ENCODE measurements around the gene TMEM229B. TPM values are rescaled to one million over a fixed set of nuclear protein-coding genes. Genes with fewer than 3 reads are reported as not detected.
"Not testable (repeated sequence)": the region's sequence is repeated elsewhere in the genome, so short reads cannot be mapped to it uniquely, and the experiment has no call there.

Gene TMEM229B
- total RNA-seq, 1 donor = 46.3 TPM

- no peak for DNase-seq (ENCODE audit: low read depth in 2 of 3, low spot score in 2 of 3)
Observed at GRCh38 chr14:67459336-67459735, 29.2 kb downstream of the TMEM229B start.

GRCh38 chr14:67457782-67458181, 30.7 kb downstream of the TMEM229B start:
- DNase-seq (ENCODE audit: low read depth in 2 of 3, low spot score in 2 of 3) = no peak

DNA sequence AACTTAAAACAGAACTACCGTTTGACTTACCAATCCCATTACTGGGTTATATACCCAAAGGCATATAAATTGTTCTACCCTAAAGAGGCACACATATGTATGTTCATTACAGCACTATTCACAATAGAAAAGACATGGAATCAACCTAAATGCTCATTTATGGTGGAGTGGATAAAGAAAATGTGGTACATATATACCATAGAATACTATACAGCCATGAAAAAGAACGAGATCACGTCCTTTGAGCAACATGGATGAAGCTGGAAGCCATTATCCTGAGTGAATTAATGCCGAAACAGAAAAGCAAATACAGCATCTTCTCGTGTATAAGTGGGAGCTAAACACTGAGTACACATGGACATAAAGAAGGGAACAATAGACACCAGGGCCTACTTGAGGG, 31.8 kb downstream of the TMEM229B start:
- no peak for DNase-seq (ENCODE audit: low read depth in 2 of 3, low spot score in 2 of 3)

- no peak for DNase-seq (ENCODE audit: low read depth in 2 of 3, low spot score in 2 of 3)
Observed at GRCh38 chr14:67453575-67454300, 34.8 kb downstream of the TMEM229B start.

DNA sequence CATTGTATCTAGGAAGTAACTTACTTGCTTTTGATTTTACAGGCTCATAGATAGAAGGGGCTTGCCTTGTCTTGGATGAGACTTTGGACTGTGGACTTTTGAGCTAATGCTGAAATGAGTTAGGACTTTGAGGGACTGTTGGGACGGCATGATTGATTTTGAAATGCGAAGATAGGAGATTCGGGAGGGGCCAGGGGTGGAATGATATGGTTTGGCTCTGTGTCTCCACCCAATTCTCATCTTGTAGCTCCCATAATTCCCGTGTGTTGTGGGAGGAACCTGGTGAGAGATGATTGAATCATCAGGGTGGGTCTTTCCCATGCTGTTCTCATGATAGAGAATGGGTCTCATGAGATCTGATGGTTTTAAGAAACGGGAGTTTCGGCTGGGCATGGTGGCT, 36.9 kb downstream of the TMEM229B start:
- not testable (repeated sequence) for DNase-seq (ENCODE audit: low read depth in 2 of 3, low spot score in 2 of 3)

DNA sequence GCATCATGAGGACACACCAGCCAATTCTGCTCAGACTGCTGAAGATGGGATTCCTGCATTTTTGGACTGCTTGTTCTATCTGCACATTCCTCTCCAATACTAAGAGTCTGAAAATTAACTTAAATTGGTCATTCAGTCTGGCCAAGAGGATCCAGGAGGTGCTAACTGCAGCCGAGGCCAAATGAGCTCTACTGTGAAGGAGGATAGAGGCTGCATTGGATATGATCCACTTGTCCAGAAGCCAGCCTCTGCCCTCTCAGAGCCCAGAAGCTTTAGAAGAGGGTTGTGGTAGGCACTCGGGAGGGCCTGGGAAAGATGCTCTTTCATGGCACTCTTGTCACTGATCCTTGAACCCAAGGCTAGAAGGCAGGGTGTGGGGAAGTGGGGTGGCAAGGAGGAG, 39.4 kb downstream of the TMEM229B start:
- no peak for DNase-seq (ENCODE audit: low read depth in 2 of 3, low spot score in 2 of 3)

DNA sequence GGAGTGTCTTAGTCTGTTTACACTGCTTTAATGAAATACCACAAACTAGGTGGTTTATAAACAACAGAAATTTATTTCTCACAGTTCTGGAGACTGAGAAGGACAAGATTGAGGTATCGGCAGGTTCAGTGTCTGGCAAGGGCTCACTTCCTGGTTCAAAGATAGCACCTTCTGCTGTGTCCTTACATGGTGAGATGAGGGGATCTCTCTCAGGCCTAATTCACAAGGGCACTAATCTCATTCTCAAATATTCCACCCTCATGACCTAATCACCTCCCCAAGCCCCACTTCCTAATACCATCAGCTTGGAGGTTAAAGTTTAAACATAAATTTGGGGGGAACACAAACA, 41.5 kb downstream of the TMEM229B start:
- DNase-seq (ENCODE audit: low read depth in 2 of 3, low spot score in 2 of 3) = no peak

DNA sequence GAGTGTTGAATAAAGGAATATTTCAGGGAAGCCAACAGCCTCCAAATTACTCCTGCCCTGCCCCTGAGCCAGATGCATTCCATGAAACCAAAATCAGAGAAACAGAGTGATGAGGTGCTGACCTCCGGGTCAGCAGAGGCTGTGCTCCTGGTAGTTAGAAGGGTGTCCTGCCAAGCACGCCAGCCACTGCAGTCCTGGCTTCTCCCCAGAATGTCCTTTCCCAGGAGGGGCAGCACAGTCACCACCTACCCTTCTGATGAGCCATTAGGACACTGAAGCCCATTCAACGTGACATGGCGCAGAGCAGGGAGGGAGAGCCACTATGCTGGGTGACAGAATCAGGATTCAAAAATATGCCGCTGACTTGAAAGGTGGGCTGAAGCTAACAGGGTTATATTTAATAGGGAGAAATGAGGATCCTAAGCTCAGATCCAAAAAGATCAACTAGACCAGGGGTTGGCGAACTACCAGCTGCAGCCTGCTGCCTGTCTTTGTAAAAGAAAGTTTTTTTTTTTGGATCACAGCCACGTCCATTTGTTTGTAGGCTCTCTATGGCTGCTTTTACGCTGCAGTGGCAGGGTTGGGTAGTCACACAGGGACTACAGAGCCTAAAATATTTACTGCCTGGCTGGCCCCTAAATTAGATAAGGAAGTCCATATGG, 42.0 kb downstream of the TMEM229B start:
- DNase-seq (ENCODE audit: low read depth in 2 of 3, low spot score in 2 of 3) = no peak

- DNase-seq (ENCODE audit: low read depth in 2 of 3, low spot score in 2 of 3) = no peak
Observed at GRCh38 chr14:67444395-67444794, 44.1 kb downstream of the TMEM229B start.

DNA sequence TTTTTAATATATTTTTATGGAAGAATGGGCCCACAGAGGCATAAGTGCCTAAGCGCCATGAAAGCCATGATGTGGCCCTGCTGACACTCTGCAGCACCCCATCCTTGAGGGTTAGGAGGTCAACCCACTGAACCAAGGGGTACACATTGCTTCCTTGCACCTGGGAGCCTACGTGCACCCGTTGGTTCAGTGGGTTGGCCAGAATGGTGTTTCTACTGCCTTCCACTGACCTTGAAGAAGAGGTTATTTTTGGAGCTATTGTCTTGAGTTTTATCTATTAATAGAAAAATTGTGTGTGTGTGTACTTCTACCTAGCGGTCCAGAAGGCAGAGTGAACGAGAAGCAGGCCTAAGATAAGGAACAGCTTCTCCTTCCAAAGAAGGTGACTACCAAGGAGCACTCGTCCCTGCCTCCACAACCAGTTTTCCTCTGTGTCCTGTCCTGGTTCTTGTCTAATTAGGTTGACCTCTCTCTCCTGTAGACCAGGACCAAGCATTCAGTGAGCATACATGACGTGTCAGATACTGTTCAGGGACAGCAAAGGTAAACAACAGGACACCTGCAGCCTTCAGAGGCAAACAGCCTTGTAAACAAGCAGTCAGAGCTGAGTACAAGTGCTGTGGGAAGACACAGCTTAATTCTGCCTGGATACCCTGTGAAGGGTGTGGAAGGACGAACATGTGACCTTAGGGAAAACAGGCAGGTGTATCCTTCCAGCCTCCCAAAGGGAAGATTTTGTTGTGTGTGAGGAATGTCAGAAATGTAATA, 46.2 kb downstream of the TMEM229B start:
- DNase-seq (ENCODE audit: low read depth in 2 of 3, low spot score in 2 of 3) = no peak

GRCh38 chr14:67441672-67442071, 46.8 kb downstream of the TMEM229B start:
- no peak for DNase-seq (ENCODE audit: low read depth in 2 of 3, low spot score in 2 of 3)

DNA sequence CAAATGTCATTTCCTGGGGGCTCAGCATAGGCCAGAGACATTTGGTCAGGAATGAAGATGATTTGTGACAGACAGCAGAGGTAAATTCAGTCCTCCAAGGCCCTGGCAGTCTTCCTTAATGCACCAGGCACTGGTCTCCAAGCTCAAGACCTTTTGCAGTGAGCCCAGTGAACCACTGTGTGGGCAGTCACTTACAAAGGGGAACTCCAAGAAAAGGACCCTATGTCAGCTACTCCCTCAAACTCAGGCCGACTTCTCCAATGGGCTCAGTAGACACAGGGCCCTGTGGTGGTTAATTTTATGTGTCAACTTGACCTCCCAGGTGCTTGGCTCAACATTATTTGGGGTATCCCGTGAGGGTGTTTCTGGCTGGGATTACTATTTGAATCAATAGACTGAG, 47.3 kb downstream of the TMEM229B start:
- DNase-seq (ENCODE audit: low read depth in 2 of 3, low spot score in 2 of 3) = no peak

DNA sequence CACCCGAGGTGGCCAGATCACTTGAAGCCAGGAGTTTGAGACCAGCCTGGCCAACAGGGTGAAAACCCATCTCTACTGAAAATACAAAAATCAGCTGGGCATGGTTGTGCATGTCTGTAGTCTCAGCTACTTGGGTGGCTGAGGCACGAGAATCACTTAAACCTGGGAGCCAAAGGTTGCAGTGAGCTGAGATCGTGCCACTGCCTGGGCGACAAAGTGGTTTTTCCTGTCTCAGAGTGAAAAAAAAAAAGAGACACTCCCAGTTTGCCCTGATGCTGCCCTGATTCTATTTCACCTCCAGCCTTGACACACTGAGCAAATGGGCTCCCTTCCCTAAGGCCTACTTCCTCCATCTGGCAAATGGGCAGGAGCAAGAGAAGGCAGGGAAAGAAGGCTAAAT, 48.0 kb downstream of the TMEM229B start:
- DNase-seq (ENCODE audit: low read depth in 2 of 3, low spot score in 2 of 3) = no peak

GRCh38 chr14:67438969-67439368, 49.6 kb downstream of the TMEM229B start:
- DNase-seq (ENCODE audit: low read depth in 2 of 3, low spot score in 2 of 3) = no peak

- DNase-seq (ENCODE audit: low read depth in 2 of 3, low spot score in 2 of 3) = no peak
Observed at GRCh38 chr14:67436006-67436866, 52.3 kb downstream of the TMEM229B start.

DNA sequence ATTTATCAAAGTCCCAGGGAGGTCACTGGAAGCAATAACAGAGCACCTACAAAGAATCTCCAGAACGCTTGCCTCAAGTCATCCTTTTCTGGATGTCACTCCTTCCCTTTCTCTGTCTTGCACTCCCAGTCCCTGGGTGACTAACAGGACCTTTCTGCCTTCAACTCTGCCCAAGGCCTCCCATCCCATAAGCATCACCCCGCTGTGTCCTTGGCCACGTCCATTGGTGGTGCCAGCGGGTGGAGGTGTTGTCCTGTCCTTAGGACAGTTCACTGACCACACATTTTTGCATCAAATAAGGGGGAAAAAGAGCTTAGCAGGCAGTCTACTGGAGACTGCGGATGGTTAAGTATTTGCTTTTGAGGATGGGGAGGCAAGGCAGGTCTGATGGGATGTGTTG, 52.9 kb downstream of the TMEM229B start:
- DNase-seq (ENCODE audit: low read depth in 2 of 3, low spot score in 2 of 3) = no peak

- DNase-seq (ENCODE audit: low read depth in 2 of 3, low spot score in 2 of 3) = no peak
Observed at GRCh38 chr14:67432050-67432564, 56.4 kb downstream of the TMEM229B start.

DNA sequence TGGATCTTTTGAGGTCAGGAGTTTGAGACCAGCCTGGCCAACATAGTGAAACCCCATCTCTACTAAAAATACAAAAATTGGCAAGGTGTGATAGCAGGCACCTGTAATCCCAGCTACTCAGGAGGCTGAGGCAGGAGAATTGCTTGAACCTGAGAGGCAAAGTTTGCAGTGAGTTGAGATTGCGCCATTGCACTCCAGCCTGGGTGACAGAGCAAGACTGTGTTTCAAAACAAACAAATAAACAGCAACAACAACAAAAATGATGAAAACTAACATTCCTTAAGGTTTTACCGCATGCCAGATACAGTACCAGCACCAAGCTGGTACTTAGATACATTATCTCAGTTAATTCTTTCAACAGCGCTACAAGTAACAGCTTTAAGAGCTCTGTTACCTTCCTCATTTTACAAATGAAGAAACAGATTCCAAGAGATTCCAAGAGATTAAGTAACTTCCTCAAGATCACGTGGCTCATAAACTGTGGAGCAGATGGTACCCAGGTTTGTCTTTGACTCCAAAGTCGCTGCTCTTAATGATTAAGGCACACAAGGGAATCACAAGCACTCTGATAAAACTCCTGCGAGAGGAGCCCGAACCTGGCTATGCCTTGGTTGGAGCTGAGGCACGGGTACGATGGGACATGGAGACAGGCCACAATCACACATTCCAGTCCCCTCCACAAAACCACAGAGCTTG, 58.9 kb downstream of the TMEM229B start:
- no peak for DNase-seq (ENCODE audit: low read depth in 2 of 3, low spot score in 2 of 3)

DNA sequence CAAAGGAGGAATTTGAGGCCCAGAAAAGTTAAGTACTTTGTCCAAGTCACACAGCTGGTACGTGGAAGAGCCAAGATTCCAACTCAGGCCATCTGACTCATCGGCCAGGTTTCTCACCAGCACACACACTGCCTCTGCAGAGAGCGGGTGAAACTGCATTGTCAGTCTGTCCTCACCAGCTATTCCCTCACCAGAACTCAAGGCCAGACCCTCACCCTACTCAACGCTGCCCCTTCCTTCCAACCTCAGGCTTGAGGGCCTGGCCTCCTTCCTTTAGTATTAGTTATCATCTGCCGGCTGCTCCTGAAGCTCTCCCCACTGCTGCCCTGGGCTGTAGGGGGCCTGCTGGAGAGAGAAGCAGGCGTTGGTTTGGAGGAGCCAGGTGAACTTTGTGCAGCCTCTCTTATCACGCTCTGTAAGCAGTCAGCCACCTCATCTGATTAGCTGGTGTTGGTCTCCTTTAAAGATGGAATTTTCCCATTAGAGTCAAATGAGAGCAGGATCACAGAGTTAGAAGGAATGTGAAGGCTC, 60.0 kb downstream of the TMEM229B start:
- DNase-seq (ENCODE audit: low read depth in 2 of 3, low spot score in 2 of 3) = no peak
